ENCODE data around the gene RFC2.

Gene RFC2

GRCh38 chr7:74187915-74188675 lies 66.1 kb downstream of the RFC2 start:
- Histone ChIP-seq H3K36me3 (ENCODE audit: control insufficient read depth, insufficient read depth, low read length) (peaks cover 28% of the 10 kb centered on the region), H3K9me3 (ENCODE audit: control insufficient read depth, low read length) (no peaks in the 10 kb centered on the region), H3K4me1 (ENCODE audit: control insufficient read depth, insufficient read depth, low read length) (peaks cover under 1% of the 10 kb centered on the region), H3K4me3 (ENCODE audit: low read length) (no peak overlapping the region), H3K27me3 (ENCODE audit: control insufficient read depth, insufficient read depth, low read length) (no peaks in the 10 kb centered on the region), H3K9ac (ENCODE audit: low read length) (no peak overlapping the region)

GRCh38 chr7:74185636-74186035 lies 68.6 kb downstream of the RFC2 start:
- H3K27me3 ChIP-seq (ENCODE audit: control insufficient read depth, insufficient read depth, low read length), result no peaks in the 10 kb centered on the region
- H3K9me3 ChIP-seq (ENCODE audit: control insufficient read depth, low read length), result no peaks in the 10 kb centered on the region
- peaks cover 22% of the 10 kb centered on the region for H3K36me3 ChIP-seq (ENCODE audit: control insufficient read depth, insufficient read depth, low read length)
- peaks cover 14% of the 10 kb centered on the region for H3K4me1 ChIP-seq (ENCODE audit: control insufficient read depth, insufficient read depth, low read length)
- no peak overlapping the region for H3K4me3 ChIP-seq (ENCODE audit: low read length)
- no peak overlapping the region for H3K9ac ChIP-seq (ENCODE audit: low read length)

- H3K4me3 ChIP-seq (ENCODE audit: low read length), result no peak overlapping the region
- H3K4me1 ChIP-seq (ENCODE audit: control insufficient read depth, insufficient read depth, low read length), result peaks cover 20% of the 10 kb centered on the region
Measured at GRCh38 chr7:74185016-74185415, 69.2 kb downstream of the RFC2 start.

GRCh38 chr7:74183653-74184450 lies 70.3 kb downstream of the RFC2 start:
- Histone ChIP-seq H3K36me3 (ENCODE audit: control insufficient read depth, insufficient read depth, low read length) (peaks cover 13% of the 10 kb centered on the region), H3K9ac (ENCODE audit: low read length) (no peak overlapping the region), H3K9me3 (ENCODE audit: control insufficient read depth, low read length) (no peaks in the 10 kb centered on the region), H3K27me3 (ENCODE audit: control insufficient read depth, insufficient read depth, low read length) (no peaks in the 10 kb centered on the region), H3K4me3 (ENCODE audit: low read length) (no peak overlapping the region), H3K4me1 (ENCODE audit: control insufficient read depth, insufficient read depth, low read length) (peaks cover 28% of the 10 kb centered on the region)

More at GRCh38 chr7:74185016-74185415, 69.2 kb downstream of the RFC2 start:
- H3K27me3 ChIP-seq (ENCODE audit: control insufficient read depth, insufficient read depth, low read length), result no peaks in the 10 kb centered on the region
- H3K9ac ChIP-seq (ENCODE audit: low read length), result no peak overlapping the region
- H3K36me3 ChIP-seq (ENCODE audit: control insufficient read depth, insufficient read depth, low read length), result peaks cover 20% of the 10 kb centered on the region
- no peaks in the 10 kb centered on the region for H3K9me3 ChIP-seq (ENCODE audit: control insufficient read depth, low read length)

- Histone ChIP-seq H3K36me3 (ENCODE audit: control insufficient read depth, insufficient read depth, low read length) (peaks cover 8% of the 10 kb centered on the region), H3K4me1 (ENCODE audit: control insufficient read depth, insufficient read depth, low read length) (peaks cover 34% of the 10 kb centered on the region), H3K4me3 (ENCODE audit: low read length) (no peak overlapping the region), H3K27me3 (ENCODE audit: control insufficient read depth, insufficient read depth, low read length) (no peaks in the 10 kb centered on the region), H3K9me3 (ENCODE audit: control insufficient read depth, low read length) (no peaks in the 10 kb centered on the region), H3K9ac (ENCODE audit: low read length) (no peak overlapping the region)
Measured at GRCh38 chr7:74183142-74183541, 71.1 kb downstream of the RFC2 start.

GRCh38 chr7:74182453-74183090 lies 71.6 kb downstream of the RFC2 start:
- no peaks in the 10 kb centered on the region for H3K27me3 ChIP-seq (ENCODE audit: control insufficient read depth, insufficient read depth, low read length)
- H3K4me1 ChIP-seq (ENCODE audit: control insufficient read depth, insufficient read depth, low read length), result peaks cover 40% of the 10 kb centered on the region
- no peak overlapping the region for H3K4me3 ChIP-seq (ENCODE audit: low read length)
- peaks cover 8% of the 10 kb centered on the region for H3K36me3 ChIP-seq (ENCODE audit: control insufficient read depth, insufficient read depth, low read length)
- no peak overlapping the region for H3K9ac ChIP-seq (ENCODE audit: low read length)
- no peaks in the 10 kb centered on the region for H3K9me3 ChIP-seq (ENCODE audit: control insufficient read depth, low read length)

GRCh38 chr7:74181821-74182220 lies 72.4 kb downstream of the RFC2 start:
- no peaks in the 10 kb centered on the region for H3K9me3 ChIP-seq (ENCODE audit: control insufficient read depth, low read length)
- no peak overlapping the region for H3K9ac ChIP-seq (ENCODE audit: low read length)
- H3K27me3 ChIP-seq (ENCODE audit: control insufficient read depth, insufficient read depth, low read length), result no peaks in the 10 kb centered on the region
- no peak overlapping the region for H3K4me3 ChIP-seq (ENCODE audit: low read length)
- H3K4me1 ChIP-seq (ENCODE audit: control insufficient read depth, insufficient read depth, low read length), result peaks cover 46% of the 10 kb centered on the region
- peaks cover 8% of the 10 kb centered on the region for H3K36me3 ChIP-seq (ENCODE audit: control insufficient read depth, insufficient read depth, low read length)
